ENCODE results near the gene PLOD3.
A peak's percentile ranks its signal among the peaks of the same experiment; 100 is the strongest.
"Not testable (repeated sequence)": the region's sequence is repeated elsewhere in the genome, so short reads cannot be mapped to it uniquely, and the experiment has no call there.

PLOD3 gene

GRCh38 chr7:101211501-101211900 lies 5.9 kb downstream of the PLOD3 start:
- DNase-seq, result no peak

- DNase-seq, result no peak
These were observed 7.2 kb downstream of the PLOD3 start for GRCh38 chr7:101210143-101210542.

GRCh38 chr7:101208794-101209193 lies 8.6 kb downstream of the PLOD3 start:
- DNase-seq, result no peak

GRCh38 chr7:101207459-101207858 lies 9.9 kb downstream of the PLOD3 start:
- no peak for DNase-seq

GRCh38 chr7:101206665-101207042 lies 10.7 kb downstream of the PLOD3 start:
- no peak for DNase-seq

- DNase-seq, result no peak
These were observed 11.3 kb downstream of the PLOD3 start for GRCh38 chr7:101205901-101206664.

GRCh38 chr7:101203740-101204738 lies 13.3 kb downstream of the PLOD3 start:
- DNase-seq, result peak; percentile 44

- DNase-seq, result no peak
These were observed 14.8 kb downstream of the PLOD3 start for GRCh38 chr7:101202603-101202918.

GRCh38 chr7:101201695-101202602 lies 15.4 kb downstream of the PLOD3 start:
- no peak for DNase-seq

GRCh38 chr7:101200862-101201599 lies 16.4 kb downstream of the PLOD3 start, which contains the start of gene MOGAT3:
MOGAT3 (minus strand) TSS chr7:101201036; CDS start chr7:101200854, 182 bp downstream.
- DNase-seq, result no peak

GRCh38 chr7:101200504-101200861 lies 16.9 kb downstream of the PLOD3 start:
- DNase-seq, result no peak

GRCh38 chr7:101199522-101199921 lies 17.9 kb downstream of the PLOD3 start:
- DNase-seq, result not testable (repeated sequence)

- no peak for DNase-seq
These were observed 18.9 kb downstream of the PLOD3 start for GRCh38 chr7:101198476-101198875.

- DNase-seq, result no peak
These were observed 19.4 kb downstream of the PLOD3 start for GRCh38 chr7:101197991-101198390.

GRCh38 chr7:101195884-101196283 lies 21.5 kb downstream of the PLOD3 start:
- no peak for DNase-seq

GRCh38 chr7:101189109-101189508 lies 28.3 kb downstream of the PLOD3 start:
- no peak for DNase-seq

- no peak for DNase-seq
These were observed 30.4 kb downstream of the PLOD3 start for GRCh38 chr7:101186844-101187428.

- DNase-seq, result no peak
These were observed 31.2 kb downstream of the PLOD3 start for GRCh38 chr7:101186194-101186593.

- DNase-seq, result no peak
These were observed 32.0 kb downstream of the PLOD3 start for GRCh38 chr7:101185258-101185839.

GRCh38 chr7:101180130-101180755 lies 37.1 kb downstream of the PLOD3 start, which contains the start of gene NAT16:
NAT16 (minus strand) TSS chr7:101180293; CDS start chr7:101174807, 5,486 bp downstream.
- DNase-seq, result no peak

- DNase-seq, result no peak
These were observed 37.7 kb downstream of the PLOD3 start for GRCh38 chr7:101179713-101180112.
